K562 (cell line): ENCODE measurements around the gene HSD17B8. TPM values are rescaled to one million over a fixed set of nuclear protein-coding genes. Genes with fewer than 3 reads are reported as not detected.
A peak's percentile ranks its signal among the peaks of the same experiment; 100 is the strongest.

Experiments used
- ATF1 ChIP-seq, 2 experiments: fragments of 450-650 bp in 1 of 2; IDR thresholded peaks; 2 replicates each; pipeline ENCODE4 v1.6.1; 2016; ENCODE audit warnings: missing compliant biosample characterization in 1 of 2, missing genetic modification characterization in 1 of 2
- ATF7 ChIP-seq: fragments of 450-650 bp; IDR thresholded peaks from 2 replicates; pipeline ENCODE4 v1.7.1; 2014; ENCODE audit warnings: mild to moderate bottlenecking, moderate library complexity
- CREB1 ChIP-seq, 2 experiments: sonication (generic) in 1 of 2; formaldehyde crosslinking in 1 of 2; IDR thresholded peaks; 2 replicates each; pipeline versions ENCODE4 v1.6.1 to v1.8.0; 2012 to 2022; ENCODE audit warnings: inconsistent platforms in 1 of 2, mild to moderate bottlenecking in 1 of 2, missing genetic modification reagents in 1 of 2, moderate library complexity in 1 of 2
- DDX20 ChIP-seq: fragments of 450-650 bp; IDR thresholded peaks from 2 replicates; pipeline ENCODE4 v1.6.1; 2016; ENCODE audit warnings: missing genetic modification characterization, low read depth, mild to moderate bottlenecking, missing compliant biosample characterization, moderate library complexity
- HINFP ChIP-seq: fragments of 450-650 bp; conservative IDR thresholded peaks from 2 replicates; pipeline ENCODE4 v1.6.1; 2016; ENCODE audit warnings: missing genetic modification characterization, low read depth, mild to moderate bottlenecking, control low read depth, missing compliant biosample characterization
- HNRNPLL ChIP-seq: fragments of 200-400 bp; formaldehyde crosslinking; IDR thresholded peaks from 2 replicates; pipeline ENCODE4 v1.6.1; 2017; ENCODE audit warnings: low read length, low read depth, mild to moderate bottlenecking; ENCODE audit not compliant: poor library complexity, severe bottlenecking
- HOMEZ ChIP-seq: fragments of 250-450 bp; sonication (Bioruptor Pico); IDR thresholded peaks from 2 replicates; pipeline ENCODE4 v1.4.0; 2020; ENCODE audit warnings: mild to moderate bottlenecking, moderate library complexity
- KAT7 ChIP-seq: sonication (generic); formaldehyde crosslinking; IDR thresholded peaks from 2 replicates; pipeline ENCODE4 v1.8.0; 2022; ENCODE audit warnings: missing genetic modification reagents, mild to moderate bottlenecking, borderline replicate concordance
- NFE2L1 ChIP-seq: fragments of 450-650 bp; IDR thresholded peaks from 2 replicates; pipeline ENCODE4 v1.6.1; 2016; ENCODE audit warnings: missing genetic modification characterization, low read depth, mild to moderate bottlenecking, missing compliant biosample characterization, moderate library complexity, borderline replicate concordance
- POLR2B ChIP-seq: fragments of 450-650 bp; IDR thresholded peaks from 2 replicates; pipeline ENCODE4 v1.6.1; 2018; ENCODE audit warnings: low read depth; ENCODE audit not compliant: partially characterized antibody
- RBM39 ChIP-seq: fragments of 200-400 bp; formaldehyde crosslinking; optimal IDR thresholded peaks from 2 replicates; pipeline ENCODE3; 2018; ENCODE audit warnings: low read depth, low read length
- RERE ChIP-seq: sonication (generic); formaldehyde crosslinking; IDR thresholded peaks from 2 replicates; pipeline ENCODE4 v1.8.0; 2023; ENCODE audit warnings: missing genetic modification reagents, mild to moderate bottlenecking, borderline replicate concordance
- TAF7 ChIP-seq: fragments of 450-650 bp; IDR thresholded peaks from 2 replicates; pipeline ENCODE4 v1.6.1; 2016; ENCODE audit warnings: missing genetic modification characterization, missing compliant biosample characterization
- TAF9B ChIP-seq: fragments of 450-650 bp; IDR thresholded peaks from 2 replicates; pipeline ENCODE4 v1.6.1; 2018; ENCODE audit warnings: mild to moderate bottlenecking; ENCODE audit not compliant: partially characterized antibody
- TOE1 ChIP-seq, 2 experiments: fragments of 450-650 bp in 1 of 2; sonication (generic) in 1 of 2; formaldehyde crosslinking in 1 of 2; IDR thresholded peaks; 2 replicates each; pipeline versions ENCODE4 v1.7.1 to v1.8.0; 2016 to 2022; ENCODE audit warnings: borderline replicate concordance in 2 of 2, mild to moderate bottlenecking in 2 of 2, antibody characterized with exemption in 1 of 2, inconsistent platforms in 1 of 2, low read depth in 1 of 2, missing genetic modification reagents in 1 of 2, moderate library complexity in 1 of 2
- ZNF121 ChIP-seq: sonication (generic); formaldehyde crosslinking; conservative IDR thresholded peaks from 2 replicates; pipeline ENCODE4 v1.8.0; 2022; ENCODE audit warnings: missing genetic modification reagents
- ZNF146 ChIP-seq: IDR thresholded peaks from one replicate; pipeline ENCODE4 v1.6.1; 2018; ENCODE audit warnings: missing compliant biosample characterization; ENCODE audit not compliant: unreplicated experiment
- ZNF3 ChIP-seq: fragments of 250-450 bp; sonication (Bioruptor Pico); IDR thresholded peaks from 2 replicates; pipeline ENCODE4 v1.5.0; 2021; ENCODE audit warnings: mild to moderate bottlenecking, moderate library complexity
- polyA plus RNA-seq, 8 experiments: library from polyadenylated mRNA; depleted of rRNA in 4 of 8; stranded (reverse) in 5 of 8; unstranded in 3 of 8; fragments of >200 nt; fragmentation: Nextera tagmentation in 2 of 8; fragmentation: Illumina TruSeq in 1 of 8; extraction: Ambion mirVana in 2 of 8; extraction: Trizol in 1 of 8; gene quantifications; 2 replicates each; pipeline versions ENCODE4 v1.2.1 to v1.2.3, GENCODE V29; 2011 to 2014; ENCODE audit warnings: inconsistent platforms in 1 of 8, missing spikeins in 1 of 8
- total RNA-seq, 7 experiments: library from RNA; depleted of rRNA in 6 of 7; stranded (reverse); fragments of >200 nt in 6 of 7; fragmentation: Illumina TruSeq in 2 of 7; extraction: Trizol in 2 of 7; gene quantifications; 2 replicates each; pipeline versions ENCODE4 v1.2.1 to v1.2.3, GENCODE V29; 2011 to 2021; ENCODE audit warnings: low replicate concordance in 1 of 7

Gene HSD17B8
- total and polyA plus RNA-seq, 9 of the 15 experiments (the other 6 are each of a cell fraction or from before 2014, with no cell fraction given), result 3.7 to 35.2 (median 14.2) TPM

GRCh38 chr6:33164665-33165373 lies 39.6 kb upstream of the HSD17B8 start (continued):
- no peak for TF ChIP-seq HOMEZ (CRISPR knock-in tag)
- no peak for TF ChIP-seq TAF9B
- 0 out of 2 replicates have a peak, but pooled peaks have one; percentile 32 for TF ChIP-seq CREB1 (IDR thresholded peaks at IDR 0.05)
- no peak for TF ChIP-seq CREB1 (CRISPR knock-in tag; IDR thresholded peaks at IDR 0.05)
- TF ChIP-seq HNRNPLL, result no peak
- peak; percentile 64; the same call in 1 of the 2 replicates for TF ChIP-seq TOE1 (IDR thresholded peaks at IDR 0.05; ENCODE audit: borderline replicate concordance)
- TF ChIP-seq TOE1 (CRISPR knock-in tag; IDR thresholded peaks at IDR 0.05; ENCODE audit: borderline replicate concordance, low read depth), result no peak
- no peak for TF ChIP-seq ZNF146
- no peak for TF ChIP-seq RERE
- no peak for TF ChIP-seq TAF7
- no peak for TF ChIP-seq POLR2B
- no peak for TF ChIP-seq ZNF3
- no peak for TF ChIP-seq RBM39
- no peak for TF ChIP-seq ATF1 (CRISPR knock-in tag; IDR thresholded peaks at IDR 0.05)
- peak; percentile 74 for TF ChIP-seq ATF1 (tag; IDR thresholded peaks at IDR 0.05)
- no peak for TF ChIP-seq DDX20 (tag)
- TF ChIP-seq KAT7 (CRISPR knock-in tag), result no peak
- no peak for TF ChIP-seq ZNF121 (CRISPR knock-in tag)
- no peak for TF ChIP-seq HINFP
- TF ChIP-seq ATF7, result peak; percentile 30; the same call in 1 of the 2 replicates
- TF ChIP-seq NFE2L1, result no peak
